Keratinocyte (primary cell): Measurements from ENCODE around the gene PRKACA.

Source experiments
- CTCF ChIP-seq, 3 experiments: IDR thresholded peaks in 1 of 3; conservative IDR thresholded peaks in 1 of 3; optimal IDR thresholded peaks in 1 of 3; 2 replicates in 2 of 3; 3 replicates in 1 of 3; pipeline versions ENCODE3 to v1.5.1; 2011; ENCODE audit warnings: low read length in 3 of 3, mild to moderate bottlenecking in 3 of 3, moderate library complexity in 2 of 3, control low read depth in 1 of 3, inconsistent platforms in 1 of 3; ENCODE audit not compliant: insufficient read depth in 2 of 3; ENCODE audit errors: extremely low read depth in 1 of 3
- EZH2 ChIP-seq: IDR thresholded peaks from one replicate; pipeline ENCODE4 v1.6.1; 2012; ENCODE audit warnings: inconsistent platforms, mild to moderate bottlenecking, low read length, moderate library complexity

GRCh38 chr19:14146789-14147216 is 29.2 kb upstream of the PRKACA start:
- TF ChIP-seq CTCF (optimal IDR thresholded peaks at IDR 0.05 in 1 of 3, IDR thresholded peaks at IDR 0.05 in 1 of 3, conservative IDR thresholded peaks at IDR 0.05 in 1 of 3; ENCODE audit: extremely low read depth in 1 of 3, insufficient read depth in 2 of 3, low read length in 3 of 3), result no peak
- no peak for TF ChIP-seq EZH2
